Gastrocnemius medialis (tissue), 4 donors: Measurements from ENCODE around the gene IGF2BP3. TPM values are rescaled to one million over a fixed set of nuclear protein-coding genes. Genes with fewer than 3 reads are reported as not detected.

Experiments
- ATAC-seq, 2 donors: fragments of 150-250 bp; one replicate each; pipeline ENCODE4 v1.9.1; 2016
- DNase-seq, 2 donors: peaks; one replicate each; pipeline ENCODE4 v3.0.0-alpha.2; 2019
- H3K27ac ChIP-seq, 4 donors: fragments of 200-600 bp; sonication (generic); 1 replicate in 1 of 4; 2 replicates in 3 of 4; pipeline ENCODE4 v1.5.1; 2016 to 2018; ENCODE audit warnings: mild to moderate bottlenecking in 2 of 4, moderate library complexity in 1 of 4
- H3K27me3 ChIP-seq, 3 donors: fragments of 200-600 bp; sonication (generic) in 2 of 3; 1 replicate in 1 of 3; 2 replicates in 2 of 3; pipeline versions ENCODE4 v1.5.1 to v1.6.0; 2016 to 2019; ENCODE audit warnings: mild to moderate bottlenecking in 1 of 3, moderate library complexity in 1 of 3
- H3K36me3 ChIP-seq, 2 donors: fragments of 200-600 bp; sonication (generic) in 1 of 2; one replicate each; pipeline ENCODE4 v1.5.1; 2017 to 2018
- H3K4me1 ChIP-seq, 2 donors: fragments of 200-600 bp; sonication (generic) in 1 of 2; one replicate each; pipeline ENCODE4 v1.5.1; 2016 to 2017; ENCODE audit warnings: mild to moderate bottlenecking in 2 of 2
- H3K4me3 ChIP-seq, 4 donors: fragments of 200-600 bp; sonication (generic) in 3 of 4; 1 replicate in 1 of 4; 2 replicates in 3 of 4; pipeline ENCODE4 v1.5.1; 2016 to 2019; ENCODE audit warnings: mild to moderate bottlenecking in 2 of 4
- H3K9me3 ChIP-seq, 3 donors: fragments of 200-600 bp; sonication (generic) in 2 of 3; 1 replicate in 1 of 3; 2 replicates in 2 of 3; pipeline ENCODE4 v1.5.1; 2016 to 2019
- POLR2A ChIP-seq, 2 donors: fragments of 450-650 bp; IDR thresholded peaks; one replicate each; pipeline ENCODE4 v1.6.1; 2017; ENCODE audit warnings: antibody characterized with exemption in 2 of 2, mild to moderate bottlenecking in 2 of 2, moderate library complexity in 2 of 2
- in situ Hi-C, 4 donors: fragments of 200-750 bp; cut with MboI; loops; one replicate each; pipeline versions ENCODE4 v1.15.0 to v1.8.0; 2017; ENCODE audit warnings: low sequenced_read_pairs in 4 of 4
- intact Hi-C: fragments of 100-400 bp; cut with DNase I; formaldehyde crosslinking; loops from one replicate; pipeline ENCODE4 v1.15.1; 2023; ENCODE audit warnings: low total_unique reads
- total RNA-seq, 4 donors: library from RNA; depleted of rRNA; stranded (reverse); fragments of >200 nt; gene quantifications; one replicate each; pipeline versions ENCODE4 v1.1.0 to v1.2.3, GENCODE V29; 2016
- TF ChIP-seq, protein P1 (sequence below), 5 experiments: fragments of 450-650 bp in 3 of 5; fragments of 200-600 bp in 2 of 5; sonication (generic) in 2 of 5; IDR thresholded peaks in 4 of 5; conservative IDR thresholded peaks in 1 of 5; 1 replicate in 4 of 5; 2 replicates in 1 of 5; pipeline ENCODE4 v1.5.1; 2016 to 2019; ENCODE audit warnings: antibody characterized with exemption in 5 of 5, mild to moderate bottlenecking in 3 of 5, moderate library complexity in 3 of 5

Gene IGF2BP3
- total RNA-seq, 4 donors from 2014 or later, result 0.51 TPM; not detected in 3

DNA sequence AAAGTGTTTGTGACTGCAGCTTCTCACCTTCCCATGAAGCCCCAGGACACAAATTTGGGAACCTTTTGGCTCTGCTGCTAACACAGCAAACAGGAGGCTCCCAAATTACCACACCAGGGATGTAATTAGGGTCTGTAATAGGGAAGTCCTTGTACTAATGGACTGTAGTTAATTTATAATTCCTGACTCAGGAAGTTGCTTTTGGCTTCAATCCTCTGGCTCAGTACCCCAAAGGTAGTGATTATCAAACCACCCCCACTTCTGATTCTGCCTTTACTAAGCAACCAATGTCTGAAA is 174.9 kb downstream of the IGF2BP3 start:
- ATAC-seq (no peak), DNase-seq (no peak)
- TF ChIP-seq, protein P1, sequence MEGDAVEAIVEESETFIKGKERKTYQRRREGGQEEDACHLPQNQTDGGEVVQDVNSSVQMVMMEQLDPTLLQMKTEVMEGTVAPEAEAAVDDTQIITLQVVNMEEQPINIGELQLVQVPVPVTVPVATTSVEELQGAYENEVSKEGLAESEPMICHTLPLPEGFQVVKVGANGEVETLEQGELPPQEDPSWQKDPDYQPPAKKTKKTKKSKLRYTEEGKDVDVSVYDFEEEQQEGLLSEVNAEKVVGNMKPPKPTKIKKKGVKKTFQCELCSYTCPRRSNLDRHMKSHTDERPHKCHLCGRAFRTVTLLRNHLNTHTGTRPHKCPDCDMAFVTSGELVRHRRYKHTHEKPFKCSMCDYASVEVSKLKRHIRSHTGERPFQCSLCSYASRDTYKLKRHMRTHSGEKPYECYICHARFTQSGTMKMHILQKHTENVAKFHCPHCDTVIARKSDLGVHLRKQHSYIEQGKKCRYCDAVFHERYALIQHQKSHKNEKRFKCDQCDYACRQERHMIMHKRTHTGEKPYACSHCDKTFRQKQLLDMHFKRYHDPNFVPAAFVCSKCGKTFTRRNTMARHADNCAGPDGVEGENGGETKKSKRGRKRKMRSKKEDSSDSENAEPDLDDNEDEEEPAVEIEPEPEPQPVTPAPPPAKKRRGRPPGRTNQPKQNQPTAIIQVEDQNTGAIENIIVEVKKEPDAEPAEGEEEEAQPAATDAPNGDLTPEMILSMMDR (IDR thresholded peaks at IDR 0.05 in 4 of 5, conservative IDR thresholded peaks at IDR 0.05 in 1 of 5), result no peak
- TF ChIP-seq POLR2A (IDR thresholded peaks at IDR 0.05), result no peak
- intact Hi-C loops, result no loop called here
- no peaks in the 10 kb centered on the region for H3K9me3 ChIP-seq
- H3K27ac ChIP-seq, result no peak overlapping the region
- no peaks in the 10 kb centered on the region for H3K36me3 ChIP-seq
- no peak overlapping the region for H3K4me3 ChIP-seq
- H3K27me3 ChIP-seq, result no peaks in the 10 kb centered on the region
- in situ Hi-C loops, result no loop called here
- H3K4me1 ChIP-seq, result peaks cover 9 to 13% of the 10 kb centered on the region in 2 donors

DNA sequence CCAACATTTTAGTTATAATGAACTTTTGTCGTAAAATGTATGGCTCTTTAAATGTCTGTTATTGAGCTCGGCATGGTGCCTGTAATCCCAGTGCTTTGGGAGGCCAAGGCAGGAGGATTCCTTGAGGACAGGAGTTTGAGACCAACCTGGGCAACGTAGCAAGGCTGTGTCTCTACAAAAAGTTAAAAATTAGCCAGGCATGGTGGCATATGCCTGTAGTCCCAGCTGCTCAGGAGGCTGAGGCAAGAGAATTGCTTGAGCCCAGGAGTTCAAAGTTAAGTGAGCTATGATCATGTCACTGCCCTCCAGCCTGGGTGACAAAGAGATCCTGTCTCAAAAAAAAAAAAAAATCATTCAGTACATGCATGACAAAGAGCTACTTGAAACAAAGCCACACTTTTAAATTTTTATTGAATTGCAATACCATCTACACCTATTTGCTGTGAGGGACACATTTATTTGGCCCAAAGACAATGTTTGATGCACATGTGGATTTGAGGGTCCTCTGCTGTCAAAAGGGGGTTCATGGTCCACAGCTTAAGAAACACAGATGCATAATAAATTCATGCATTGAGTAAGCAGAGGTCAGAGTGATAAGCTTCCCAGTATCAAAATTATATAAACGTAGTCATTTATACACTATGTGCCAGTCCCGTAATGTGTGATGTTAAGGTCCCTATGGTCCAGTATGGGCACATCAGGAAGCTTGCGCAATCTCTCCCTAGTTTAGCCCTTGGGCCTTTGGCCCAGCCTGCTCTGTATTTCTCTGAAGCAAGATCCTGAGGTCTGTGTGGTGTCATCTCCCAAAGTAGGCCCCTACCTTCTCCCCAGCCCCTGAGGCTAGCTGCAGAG is 175.5 kb downstream of the IGF2BP3 start:
- H3K4me3 ChIP-seq, result no peak overlapping the region
- H3K4me1 ChIP-seq, result peaks cover 3 to 7% of the 10 kb centered on the region in 2 donors
- no peak for TF ChIP-seq POLR2A (IDR thresholded peaks at IDR 0.05)
- TF ChIP-seq, protein P1 (IDR thresholded peaks at IDR 0.05 in 4 of 5, conservative IDR thresholded peaks at IDR 0.05 in 1 of 5), result no peak
- in situ Hi-C loops (no loop called here), intact Hi-C loops (no loop called here)
- ATAC-seq (no peak), DNase-seq (no peak)
- H3K27me3 ChIP-seq, result no peaks in the 10 kb centered on the region
- no peaks in the 10 kb centered on the region for H3K9me3 ChIP-seq
- no peaks in the 10 kb centered on the region for H3K36me3 ChIP-seq
- H3K27ac ChIP-seq, result no peak overlapping the region

DNA sequence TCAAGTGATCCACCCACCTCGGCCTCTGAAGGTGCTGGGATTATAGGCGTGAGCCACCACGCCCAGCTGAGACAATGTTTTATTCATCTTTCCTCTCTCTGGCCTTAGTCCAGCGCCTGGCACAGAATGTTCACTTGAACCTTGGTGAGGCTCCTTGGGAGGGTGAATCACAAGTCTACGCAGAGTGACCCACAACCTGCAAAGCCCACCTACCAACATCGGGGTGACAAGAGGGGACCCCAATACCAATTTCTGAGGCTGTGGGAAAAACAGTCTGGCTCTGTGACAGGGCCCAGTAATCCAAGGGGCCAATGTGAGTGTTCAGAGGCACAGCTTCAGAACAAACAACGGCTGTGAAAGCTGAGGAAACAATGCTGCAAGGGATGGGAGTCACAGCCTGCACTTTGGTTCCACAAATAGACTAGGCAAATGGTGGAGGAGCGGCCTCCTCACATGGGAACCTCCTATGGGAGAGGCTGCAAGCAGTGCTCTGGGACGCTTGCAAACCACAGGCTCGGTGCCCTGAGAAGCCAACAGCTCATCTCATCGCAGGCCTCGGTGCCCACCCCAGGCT is 176.7 kb downstream of the IGF2BP3 start:
- no peak overlapping the region for H3K27ac ChIP-seq
- H3K9me3 ChIP-seq, result no peaks in the 10 kb centered on the region
- ATAC-seq (no peak), DNase-seq (no peak)
- H3K4me1 ChIP-seq, result peaks cover under 1 to 3% of the 10 kb centered on the region in 2 donors
- in situ Hi-C loops, result no loop called here
- no peaks in the 10 kb centered on the region for H3K36me3 ChIP-seq
- intact Hi-C loops, result no loop called here
- no peaks in the 10 kb centered on the region for H3K27me3 ChIP-seq
- TF ChIP-seq, protein P1 (IDR thresholded peaks at IDR 0.05 in 4 of 5, conservative IDR thresholded peaks at IDR 0.05 in 1 of 5), result no peak
- no peak for TF ChIP-seq POLR2A (IDR thresholded peaks at IDR 0.05)
- no peak overlapping the region for H3K4me3 ChIP-seq

DNA sequence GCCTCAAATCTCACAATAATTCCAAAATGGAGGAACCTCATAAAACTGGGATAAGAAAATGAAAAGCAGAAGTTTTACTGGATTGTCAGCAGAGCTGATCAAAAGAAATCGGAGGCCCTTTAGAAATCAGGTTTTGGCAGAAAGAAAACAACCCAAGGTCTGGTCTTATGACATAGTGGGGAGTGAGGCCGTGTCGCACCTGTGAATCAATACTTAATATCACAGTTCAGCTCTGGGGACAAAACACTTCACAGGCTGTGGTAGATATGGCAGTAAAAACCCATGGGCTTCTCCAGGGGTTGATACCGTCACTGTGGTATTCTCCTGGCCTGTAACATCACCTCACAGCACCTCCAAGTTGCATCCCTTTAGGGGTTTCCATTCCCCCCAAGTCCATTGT is 177.7 kb downstream of the IGF2BP3 start:
- H3K27ac ChIP-seq, result no peak overlapping the region
- no peaks in the 10 kb centered on the region for H3K9me3 ChIP-seq
- DNase-seq (no peak), ATAC-seq (no peak)
- no peaks in the 10 kb centered on the region for H3K27me3 ChIP-seq
- TF ChIP-seq, protein P1 (IDR thresholded peaks at IDR 0.05 in 4 of 5, conservative IDR thresholded peaks at IDR 0.05 in 1 of 5), result no peak
- TF ChIP-seq POLR2A (IDR thresholded peaks at IDR 0.05), result no peak
- in situ Hi-C loops (no loop called here), intact Hi-C loops (no loop called here)
- no peak overlapping the region for H3K4me3 ChIP-seq
- H3K4me1 ChIP-seq, result no peaks in the 10 kb centered on the region
- H3K36me3 ChIP-seq, result no peaks in the 10 kb centered on the region
